HepG2 (cell line): ENCODE results near the gene NFIC. TPM values are rescaled to one million over a fixed set of nuclear protein-coding genes. Genes with fewer than 3 reads are reported as not detected.

Experiments
- ATAC-seq: fragments of 200-7000 bp; cut with Tn5 transposase; 3 replicates; pipeline ENCODE4 v1.9.1; 2020; ENCODE audit warnings: mild to moderate bottlenecking, moderate library complexity
- BruUV-seq: library from RNA; stranded (reverse); fragments of 400-500 nt; replicated peaks from 2 replicates; lab custom pipeline; 2021; lab: Mats Ljungman, UMichigan
- CTCF ChIA-PET: fragments of 300-600 bp; formaldehyde crosslinking; extraction: SDS; loops from one replicate; lab custom pipeline; 2021; ENCODE audit warnings: low total read pairs, inconsistent platforms, low intra/inter-chr PET ratio; lab: Yijun Ruan, JAX
- POLR2A ChIA-PET: fragments of 350-600 bp; sonication (Branson Sonifier 250); formaldehyde crosslinking; loops from one replicate; lab custom pipeline; 2020; ENCODE audit warnings: antibody characterized with exemption, inconsistent platforms; lab: Yijun Ruan, JAX
- DNase-seq: peaks from one replicate; pipeline ENCODE4 v3.0.0-alpha.2; 2015; ENCODE audit warnings: low spot score
- FAIRE-seq: peaks from 3 replicates; lab custom pipeline; 2011; peaks lifted over from hg19 to GRCh38; lab: Jason Lieb, UNC
- H2AFZ ChIP-seq: one replicate; pipeline ENCODE4 v1.6.1; 2011; ENCODE audit warnings: low read length, inconsistent platforms
- H3K27ac ChIP-seq: fragments of 300-600 bp; 3 replicates; pipeline ENCODE4 v1.8.0; 2011; ENCODE audit warnings: mixed run types, mild to moderate bottlenecking, mixed read lengths, low read length, inconsistent platforms; ENCODE audit not compliant: insufficient read depth; ENCODE audit errors: extremely low read length
- H3K27me3 ChIP-seq, 2 experiments: fragments of 200-600 bp in 1 of 2; 2 replicates in 1 of 2; 3 replicates in 1 of 2; pipeline versions ENCODE4 v1.6.0 to v1.8.0; 2011; ENCODE audit warnings: low read length in 2 of 2, mild to moderate bottlenecking in 2 of 2, moderate library complexity in 2 of 2, inconsistent platforms in 1 of 2; ENCODE audit not compliant: insufficient read depth in 2 of 2, control insufficient read depth in 1 of 2
- H3K36me3 ChIP-seq, 2 experiments: fragments of 200-600 bp in 1 of 2; replicated peaks in 1 of 2; 2 replicates in 1 of 2; 3 replicates in 1 of 2; pipeline versions ENCODE4 v1.5.1 to v1.8.0; 2011; ENCODE audit warnings: low read length in 2 of 2, inconsistent platforms in 1 of 2; ENCODE audit not compliant: insufficient read depth in 2 of 2, control insufficient read depth in 1 of 2
- H3K4me1 ChIP-seq: 2 replicates; pipeline ENCODE4 v1.5.1; 2012; ENCODE audit warnings: low read length, inconsistent platforms; ENCODE audit not compliant: insufficient read depth
- H3K4me2 ChIP-seq: 2 replicates; pipeline ENCODE4 v1.6.0; 2011; ENCODE audit warnings: low read depth, low read length, inconsistent platforms
- H3K4me3 ChIP-seq, 3 experiments: fragments of 200-600 bp in 1 of 3; sonication (generic), shearing (Covaris generic) in 1 of 3; replicated peaks in 1 of 3; 2 replicates each; pipeline ENCODE4 v1.5.1; 2011 to 2016; ENCODE audit warnings: low read length in 3 of 3, inconsistent platforms in 2 of 3, low read depth in 2 of 3, mild to moderate bottlenecking in 2 of 3, control low read depth in 1 of 3, mixed read lengths in 1 of 3; ENCODE audit not compliant: insufficient read depth in 1 of 3
- H3K79me2 ChIP-seq: one replicate; pipeline ENCODE4 v1.6.1; 2011; ENCODE audit warnings: low read length, inconsistent platforms; ENCODE audit not compliant: insufficient read depth
- H3K9ac ChIP-seq: 2 replicates; pipeline ENCODE4 v1.6.0; 2011; ENCODE audit warnings: mild to moderate bottlenecking, low read depth, low read length, inconsistent platforms; ENCODE audit not compliant: insufficient read depth
- H3K9me3 ChIP-seq: 2 replicates; pipeline ENCODE4 v1.5.1; 2012; ENCODE audit warnings: mild to moderate bottlenecking, low read length
- H4K20me1 ChIP-seq: 2 replicates; pipeline ENCODE4 v1.6.0; 2011; ENCODE audit warnings: inconsistent platforms, mild to moderate bottlenecking, low read length, moderate library complexity; ENCODE audit not compliant: insufficient read depth
- HOXA3 ChIP-seq: sonication (generic); formaldehyde crosslinking; IDR thresholded peaks from 2 replicates; pipeline ENCODE4 v1.5.0; 2020; ENCODE audit warnings: missing genetic modification reagents
- PATZ1 ChIP-seq: sonication (generic); formaldehyde crosslinking; IDR thresholded peaks from 2 replicates; pipeline ENCODE4 v1.4.0; 2020; ENCODE audit warnings: missing genetic modification reagents
- ZMYM3 ChIP-seq: sonication (generic); formaldehyde crosslinking; IDR thresholded peaks from 2 replicates; pipeline ENCODE4 v1.5.1; 2020; ENCODE audit warnings: mild to moderate bottlenecking, missing genetic modification reagents
- ZNF124 ChIP-seq: sonication (generic); formaldehyde crosslinking; IDR thresholded peaks from 2 replicates; pipeline ENCODE4 v1.4.0; 2020; ENCODE audit warnings: missing genetic modification reagents
- ZNF550 ChIP-seq: sonication (generic); formaldehyde crosslinking; IDR thresholded peaks from 2 replicates; pipeline ENCODE4 v1.4.0; 2020; ENCODE audit warnings: mild to moderate bottlenecking, missing genetic modification reagents, borderline replicate concordance
- ZNF557 ChIP-seq: sonication (generic); formaldehyde crosslinking; IDR thresholded peaks from 2 replicates; pipeline ENCODE4 v1.4.0; 2020; ENCODE audit warnings: missing genetic modification reagents
- ZNF629 ChIP-seq: sonication (generic); formaldehyde crosslinking; conservative IDR thresholded peaks from 2 replicates; pipeline ENCODE4 v1.5.0; 2020; ENCODE audit warnings: missing genetic modification reagents
- WGBS: methylation state at CpG from one replicate; pipeline ENCODE4 v1.1.6; 2017; ENCODE audit warnings: low lambda C conversion rate; 5-methylcytosine and 5-hydroxymethylcytosine counted together
- in situ Hi-C: cut with HindIII; loops from 2 replicates; pipeline ENCODE4 v1.10.0; 2017; ENCODE audit warnings: low pct_unique_long_range_greater_than_20kb; ENCODE audit not compliant: extremely low pct_ligation_motif_present
- intact Hi-C: fragments of 100-400 bp; cut with micrococcal nuclease; formaldehyde crosslinking; loops from one replicate; pipeline ENCODE4 v1.10.0; 2022; ENCODE audit not compliant: unreplicated experiment
- polyA plus RNA-seq, 8 experiments: library from polyadenylated mRNA; depleted of rRNA in 3 of 8; stranded (reverse) in 7 of 8; unstranded in 1 of 8; fragments of >200 nt; fragmentation: Illumina TruSeq in 4 of 8; extraction: Trizol in 4 of 8; gene quantifications; 2 replicates each; pipeline versions ENCODE4 v1.2.1 to v1.2.3, GENCODE V29; 2011 to 2016; ENCODE audit warnings: low read depth in 4 of 8, missing spikeins in 1 of 8, mixed read lengths in 1 of 8; ENCODE audit not compliant: insufficient read depth in 1 of 8
- total RNA-seq, 5 experiments: library from RNA; depleted of rRNA; stranded (reverse); fragments of >200 nt; fragmentation: Illumina TruSeq; extraction: Trizol; gene quantifications; 2 replicates each; pipeline ENCODE4 v1.2.3, GENCODE V29; 2016; ENCODE audit warnings: low read depth in 1 of 5
- TF ChIP-seq, protein P1 (sequence below): sonication (generic); formaldehyde crosslinking; IDR thresholded peaks from 2 replicates; pipeline ENCODE4 v1.5.1; 2020; ENCODE audit warnings: mild to moderate bottlenecking, missing genetic modification reagents
- TF ChIP-seq, protein P2 (sequence below): sonication (generic); formaldehyde crosslinking; IDR thresholded peaks from 2 replicates; pipeline ENCODE4 v1.9.0; 2021; ENCODE audit warnings: missing genetic modification reagents, borderline replicate concordance

The NFIC gene
- total and polyA plus RNA-seq, 2 of the 13 experiments (the other 11 are each of a cell fraction or from before 2014, with no cell fraction given) = 1.3 to 2.5 TPM

DNA sequence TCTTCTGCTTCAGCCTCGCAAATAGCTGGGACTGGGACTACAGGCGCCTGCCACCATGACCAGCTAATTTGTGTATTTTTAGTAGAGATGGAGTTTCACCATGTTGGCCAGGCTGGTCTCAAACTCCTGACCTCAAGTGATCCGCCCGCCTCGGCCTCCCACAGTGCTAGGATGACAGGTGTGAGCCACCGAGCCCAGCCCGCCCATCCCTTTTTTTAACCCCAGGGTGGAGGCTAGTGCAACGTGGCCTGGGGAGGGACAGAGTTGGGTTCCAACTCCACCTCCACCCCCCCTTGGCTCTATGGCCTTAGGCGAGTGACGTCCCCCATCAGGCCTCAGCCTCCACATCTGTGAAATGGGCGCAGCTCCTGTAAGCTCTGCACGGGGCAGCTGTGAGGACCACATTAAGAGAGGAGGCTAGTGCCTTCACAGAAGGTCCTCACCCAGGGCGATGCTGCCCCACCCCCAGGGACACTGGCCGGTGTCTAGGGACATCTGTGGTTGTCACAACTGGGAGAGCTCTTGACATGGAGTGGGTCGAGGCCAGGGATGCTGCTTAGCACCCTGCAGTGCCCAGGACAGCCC is 76.2 kb downstream of the NFIC start:
- BruUV-seq = no TSS peak
- Histone ChIP-seq H4K20me1 (no peaks in the 10 kb centered on the region; the same call in 1 of the 2 replicates), H3K27me3 (no peaks in the 10 kb centered on the region), H3K36me3 (peaks cover 3 to 8% of the 10 kb centered on the region in 2 experiments; a peak in 4 of 5 replicates), H3K9me3 (no peaks in the 10 kb centered on the region), H2AFZ (no peak overlapping the region), H3K9ac (no peak overlapping the region), H3K4me3 (no peak overlapping the region), H3K79me2 (no peaks in the 10 kb centered on the region), H3K4me2 (no peak overlapping the region), H3K4me1 (peaks cover 22% of the 10 kb centered on the region), H3K27ac (no peak overlapping the region)
- no peak for DNase-seq
- intact Hi-C loops = no loop called here
- FAIRE-seq = no peak
- in situ Hi-C loops = no loop called here
- ChIA-PET CTCF (no interaction called here), POLR2A (no interaction called here)
- ATAC-seq = no peak
- WGBS = 95% methylated on average over 14 of the region's 15 CpGs
- no peak for TF ChIP-seq ZNF550 (CRISPR knock-in tag)
- no peak for TF ChIP-seq ZNF124 (CRISPR knock-in tag)
- TF ChIP-seq ZMYM3 (CRISPR knock-in tag) = peak; percentile 23; the same call in 1 of the 2 replicates
- peak; percentile 84 for TF ChIP-seq ZNF629 (CRISPR knock-in tag)

GRCh38 chr19:3443840-3444694 is 77.7 kb downstream of the NFIC start:
- ChIA-PET CTCF (no interaction called here), POLR2A (no interaction called here)
- WGBS = 56% methylated on average over 30 of the region's 33 CpGs
- H3K4me2 ChIP-seq = no peak overlapping the region; the same call in 1 of the 2 replicates
- peaks cover 22% of the 10 kb centered on the region for H3K4me1 ChIP-seq
- H3K79me2 ChIP-seq = no peaks in the 10 kb centered on the region
- DNase-seq (peak; percentile 39), ATAC-seq (peak; percentile 50), FAIRE-seq (no peak)
- H3K9me3 ChIP-seq = no peaks in the 10 kb centered on the region
- H3K9ac ChIP-seq = 0 out of 2 replicates have a peak overlapping the region, but pooled peaks have one; percentile 29
- BruUV-seq = no TSS peak
- intact Hi-C loops = no loop called here
- H4K20me1 ChIP-seq = no peaks in the 10 kb centered on the region; the same call in 1 of the 2 replicates
- H3K4me3 ChIP-seq = no peak overlapping the region
- H3K27me3 ChIP-seq = no peaks in the 10 kb centered on the region
- no peak overlapping the region for H3K27ac ChIP-seq
- in situ Hi-C loops = no loop called here
- no peak overlapping the region for H2AFZ ChIP-seq
- H3K36me3 ChIP-seq = peaks cover 3 to 6% of the 10 kb centered on the region in 2 experiments; a peak in 4 of 5 replicates
- TF ChIP-seq ZNF557 (CRISPR knock-in tag) (no peak), PATZ1 (CRISPR knock-in tag) (peak; percentile 55; the same call in 1 of the 2 replicates), HOXA3 (CRISPR knock-in tag) (0 out of 2 replicates have a peak, but pooled peaks have one; percentile 21)
- TF ChIP-seq, protein P1, sequence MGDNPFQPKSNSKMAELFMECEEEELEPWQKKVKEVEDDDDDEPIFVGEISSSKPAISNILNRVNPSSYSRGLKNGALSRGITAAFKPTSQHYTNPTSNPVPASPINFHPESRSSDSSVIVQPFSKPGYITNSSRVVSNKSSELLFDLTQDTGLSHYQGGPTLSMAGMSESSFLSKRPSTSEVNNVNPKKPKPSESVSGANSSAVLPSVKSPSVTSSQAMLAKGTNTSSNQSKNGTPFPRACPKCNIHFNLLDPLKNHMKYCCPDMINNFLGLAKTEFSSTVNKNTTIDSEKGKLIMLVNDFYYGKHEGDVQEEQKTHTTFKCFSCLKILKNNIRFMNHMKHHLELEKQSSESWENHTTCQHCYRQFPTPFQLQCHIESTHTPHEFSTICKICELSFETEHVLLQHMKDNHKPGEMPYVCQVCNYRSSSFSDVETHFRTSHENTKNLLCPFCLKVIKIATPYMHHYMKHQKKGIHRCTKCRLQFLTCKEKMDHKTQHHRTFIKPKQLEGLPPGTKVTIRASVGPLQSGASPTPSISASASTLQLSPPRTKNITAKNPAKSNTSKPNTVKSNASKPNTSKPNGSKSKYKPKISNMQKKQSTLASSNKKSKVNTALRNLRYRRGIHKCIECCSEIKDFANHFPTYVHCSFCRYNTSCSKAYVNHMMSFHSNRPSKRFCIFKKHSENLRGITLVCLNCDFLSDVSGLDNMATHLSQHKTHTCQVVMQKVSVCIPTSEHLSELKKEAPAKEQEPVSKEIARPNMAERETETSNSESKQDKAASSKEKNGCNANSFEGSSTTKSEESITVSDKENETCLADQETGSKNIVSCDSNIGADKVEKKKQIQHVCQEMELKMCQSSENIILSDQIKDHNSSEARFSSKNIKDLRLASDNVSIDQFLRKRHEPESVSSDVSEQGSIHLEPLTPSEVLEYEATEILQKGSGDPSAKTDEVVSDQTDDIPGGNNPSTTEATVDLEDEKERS (CRISPR knock-in tag) = no peak
- TF ChIP-seq, protein P2, sequence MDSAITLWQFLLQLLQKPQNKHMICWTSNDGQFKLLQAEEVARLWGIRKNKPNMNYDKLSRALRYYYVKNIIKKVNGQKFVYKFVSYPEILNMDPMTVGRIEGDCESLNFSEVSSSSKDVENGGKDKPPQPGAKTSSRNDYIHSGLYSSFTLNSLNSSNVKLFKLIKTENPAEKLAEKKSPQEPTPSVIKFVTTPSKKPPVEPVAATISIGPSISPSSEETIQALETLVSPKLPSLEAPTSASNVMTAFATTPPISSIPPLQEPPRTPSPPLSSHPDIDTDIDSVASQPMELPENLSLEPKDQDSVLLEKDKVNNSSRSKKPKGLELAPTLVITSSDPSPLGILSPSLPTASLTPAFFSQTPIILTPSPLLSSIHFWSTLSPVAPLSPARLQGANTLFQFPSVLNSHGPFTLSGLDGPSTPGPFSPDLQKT (CRISPR knock-in tag) = no peak
